ENCODE measurements around the gene SLC1A5.

Gene SLC1A5

GRCh38 chr19:46745030-46745429 lies 43.4 kb downstream of the SLC1A5 start:
- in situ Hi-C loops (cut with MboI; ENCODE audit: low sequenced_read_pairs) = no loop called here

GRCh38 chr19:46744005-46744691 lies 44.2 kb downstream of the SLC1A5 start:
- in situ Hi-C loops (cut with MboI; ENCODE audit: low sequenced_read_pairs) = no loop called here

GRCh38 chr19:46742926-46743480 lies 45.4 kb downstream of the SLC1A5 start:
- in situ Hi-C loops (cut with MboI; ENCODE audit: low sequenced_read_pairs) = no loop called here

GRCh38 chr19:46741447-46741846 lies 46.9 kb downstream of the SLC1A5 start:
- in situ Hi-C loops (cut with MboI; ENCODE audit: low sequenced_read_pairs) = no loop called here

GRCh38 chr19:46739290-46739771 lies 49.1 kb downstream of the SLC1A5 start:
- in situ Hi-C loops (cut with MboI; ENCODE audit: low sequenced_read_pairs) = no loop called here

- in situ Hi-C loops (cut with MboI; ENCODE audit: low sequenced_read_pairs) = no loop called here
These were observed 50.6 kb downstream of the SLC1A5 start for GRCh38 chr19:46737761-46738171.

- in situ Hi-C loops (cut with MboI; ENCODE audit: low sequenced_read_pairs) = no loop called here
These were observed 51.1 kb downstream of the SLC1A5 start for GRCh38 chr19:46737298-46737654.

GRCh38 chr19:46736531-46737297 lies 51.7 kb downstream of the SLC1A5 start:
- in situ Hi-C loops (cut with MboI; ENCODE audit: low sequenced_read_pairs) = no loop called here

GRCh38 chr19:46733690-46734292 lies 54.6 kb downstream of the SLC1A5 start:
- in situ Hi-C loops (cut with MboI; ENCODE audit: low sequenced_read_pairs) = no loop called here

- in situ Hi-C loops (cut with MboI; ENCODE audit: low sequenced_read_pairs) = no loop called here
These were observed 55.3 kb downstream of the SLC1A5 start for GRCh38 chr19:46732966-46733689.

- in situ Hi-C loops (cut with MboI; ENCODE audit: low sequenced_read_pairs) = no loop called here
These were observed 56.0 kb downstream of the SLC1A5 start for GRCh38 chr19:46732172-46732938.

- in situ Hi-C loops (cut with MboI; ENCODE audit: low sequenced_read_pairs) = no loop called here
These were observed 56.8 kb downstream of the SLC1A5 start for GRCh38 chr19:46731584-46731983.

- in situ Hi-C loops (cut with MboI; ENCODE audit: low sequenced_read_pairs) = no loop called here
These were observed 57.3 kb downstream of the SLC1A5 start for GRCh38 chr19:46731007-46731501.

- in situ Hi-C loops (cut with MboI; ENCODE audit: low sequenced_read_pairs) = no loop called here
These were observed 57.8 kb downstream of the SLC1A5 start for GRCh38 chr19:46730595-46730994.

- in situ Hi-C loops (cut with MboI; ENCODE audit: low sequenced_read_pairs) = no loop called here
These were observed 58.2 kb downstream of the SLC1A5 start for GRCh38 chr19:46730187-46730586.

- in situ Hi-C loops (cut with MboI; ENCODE audit: low sequenced_read_pairs) = no loop called here
These were observed 58.7 kb downstream of the SLC1A5 start for GRCh38 chr19:46729696-46730095.

GRCh38 chr19:46728693-46729339 lies 59.6 kb downstream of the SLC1A5 start:
- in situ Hi-C loops (cut with MboI; ENCODE audit: low sequenced_read_pairs) = no loop called here

- in situ Hi-C loops (cut with MboI; ENCODE audit: low sequenced_read_pairs) = no loop called here
These were observed 60.2 kb downstream of the SLC1A5 start for GRCh38 chr19:46728208-46728607.

GRCh38 chr19:46727757-46728156 lies 60.6 kb downstream of the SLC1A5 start:
- in situ Hi-C loops (cut with MboI; ENCODE audit: low sequenced_read_pairs) = no loop called here

All from HL-60/S4 treated with phorbol 12-myristate 13-acetate at 8.2 ng/mL for 4 days and 3 days (cell line).